ENCODE results near the gene PRR19.

GRCh38 chr19:42344336-42344893 is 42.5 kb downstream of the PRR19 start:
- TF ChIP-seq TAF1 (IDR thresholded peaks at IDR 0.05; ENCODE audit: borderline replicate concordance, insufficient read depth, low read length): no peak
- no peak for TF ChIP-seq POLR2AphosphoS5 (IDR thresholded peaks at IDR 0.05; ENCODE audit: low read depth, low read length)
